Fibroblast of lung (primary cell): ENCODE measurements around the gene CAMKMT. TPM values are rescaled to one million over a fixed set of nuclear protein-coding genes. Genes with fewer than 3 reads are reported as not detected.

Source experiments
- DNase-seq, 2 donors: peaks; one replicate each; pipeline versions ENCODE4 v3.0.0 to v3.0.0-alpha.2; 2010; ENCODE audit warnings: low read depth in 2 of 2
- H2AFZ ChIP-seq: 2 replicates; pipeline ENCODE4 v1.5.1; 2012; ENCODE audit warnings: low read length, control low read depth, inconsistent platforms
- H3K27ac ChIP-seq: 2 replicates; pipeline ENCODE4 v1.5.1; 2011; ENCODE audit warnings: low read length, control low read depth; ENCODE audit not compliant: insufficient read depth
- H3K27me3 ChIP-seq: 2 replicates; pipeline ENCODE4 v1.5.1; 2011; ENCODE audit warnings: mild to moderate bottlenecking, low read length; ENCODE audit not compliant: control insufficient read depth, insufficient read depth
- H3K36me3 ChIP-seq: 2 replicates; pipeline ENCODE4 v1.5.1; 2011; ENCODE audit warnings: low read length; ENCODE audit not compliant: control insufficient read depth, insufficient read depth
- H3K4me1 ChIP-seq: 2 replicates; pipeline ENCODE4 v1.5.1; 2011; ENCODE audit warnings: low read length; ENCODE audit not compliant: control insufficient read depth, insufficient read depth; ENCODE audit errors: extremely low read depth
- H3K4me2 ChIP-seq: 2 replicates; pipeline ENCODE4 v1.5.1; 2011; ENCODE audit warnings: low read length, control low read depth; ENCODE audit not compliant: insufficient read depth; ENCODE audit errors: extremely low read depth
- H3K4me3 ChIP-seq, 4 experiments: fragments of 200-600 bp in 1 of 4; sonication (generic) in 1 of 4; replicated peaks in 1 of 4; 2 replicates each; pipeline ENCODE4 v1.5.1; 2011 to 2016; ENCODE audit warnings: low read length in 4 of 4, low read depth in 3 of 4, mild to moderate bottlenecking in 3 of 4, control low read depth in 2 of 4, inconsistent platforms in 1 of 4, mixed read lengths in 1 of 4; ENCODE audit not compliant: insufficient read depth in 1 of 4; ENCODE audit errors: control extremely low read depth in 1 of 4
- H3K79me2 ChIP-seq: 2 replicates; pipeline ENCODE4 v1.5.1; 2012; ENCODE audit warnings: mild to moderate bottlenecking, low read length, inconsistent platforms; ENCODE audit not compliant: control insufficient read depth, insufficient read depth
- H3K9ac ChIP-seq: 2 replicates; pipeline ENCODE4 v1.5.1; 2011; ENCODE audit warnings: mild to moderate bottlenecking, low read length, control low read depth; ENCODE audit not compliant: insufficient read depth
- H3K9me3 ChIP-seq: 2 replicates; pipeline ENCODE4 v1.5.1; 2012; ENCODE audit warnings: low read depth, low read length; ENCODE audit not compliant: control insufficient read depth, insufficient read depth
- H4K20me1 ChIP-seq: 2 replicates; pipeline ENCODE4 v1.5.1; 2011; ENCODE audit warnings: low read length; ENCODE audit not compliant: control insufficient read depth, insufficient read depth; ENCODE audit errors: extremely low read depth
- EZH2 ChIP-seq: IDR thresholded peaks from 2 replicates; pipeline ENCODE4 v1.5.1; 2012; ENCODE audit warnings: low read length, control low read depth, mild to moderate bottlenecking; ENCODE audit errors: missing control alignments
- polyA plus RNA-seq, 2 donors: library from polyadenylated mRNA; depleted of rRNA in 1 of 2; stranded (reverse) in 1 of 2; unstranded in 1 of 2; fragments of >200 nt; gene quantifications; 2 replicates each; pipeline ENCODE4 v1.2.1, GENCODE V29; 2011 to 2012; ENCODE audit warnings: missing spikeins in 1 of 2
- total RNA-seq: library from RNA; depleted of rRNA; stranded (reverse); fragments of >200 nt; gene quantifications from 2 replicates; pipeline ENCODE4 v1.2.1, GENCODE V29; 2014
- TF ChIP-seq, protein P1 (sequence below), 2 donors: IDR thresholded peaks in 1 of 2; conservative IDR thresholded peaks in 1 of 2; 1 replicate in 1 of 2; 2 replicates in 1 of 2; pipeline ENCODE4 v1.5.1; 2011 to 2012; ENCODE audit warnings: low read length in 2 of 2, control low read depth in 1 of 2, inconsistent platforms in 1 of 2, low read depth in 1 of 2, mild to moderate bottlenecking in 1 of 2

CAMKMT gene
- total and polyA plus RNA-seq, 2 donors (not counting 1 experiment from before 2014, with no cell fraction given) = 7.9 to 11.6 TPM

DNA sequence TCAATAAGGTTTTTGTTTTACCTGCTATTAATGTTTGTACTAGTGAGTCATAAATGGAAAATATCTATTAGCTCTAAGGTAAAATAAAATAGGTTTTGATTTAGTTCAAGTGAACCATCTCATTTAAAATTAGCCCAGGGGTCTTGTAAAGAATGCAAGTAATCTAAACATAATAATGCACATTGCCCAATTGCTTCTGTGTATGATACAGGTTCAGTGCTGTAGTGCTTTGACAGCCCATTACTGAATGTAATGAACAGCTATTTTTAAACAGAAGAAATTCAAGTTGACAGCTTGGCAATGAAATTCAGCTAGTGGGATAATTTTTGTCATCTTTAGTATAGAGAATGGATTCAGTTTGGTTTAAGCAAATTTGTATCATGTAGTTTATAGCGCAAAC lies 91.5 kb downstream of the CAMKMT start:
- Histone ChIP-seq H3K4me1 (no peaks in the 10 kb centered on the region), H3K4me3 (no peak overlapping the region), H3K27me3 (no peaks in the 10 kb centered on the region), H3K4me2 (no peak overlapping the region), H4K20me1 (no peaks in the 10 kb centered on the region), H2AFZ (no peak overlapping the region), H3K27ac (no peak overlapping the region), H3K9ac (no peak overlapping the region), H3K9me3 (no peaks in the 10 kb centered on the region), H3K36me3 (no peaks in the 10 kb centered on the region), H3K79me2 (no peaks in the 10 kb centered on the region)
- no peak for DNase-seq
- TF ChIP-seq, protein P1, sequence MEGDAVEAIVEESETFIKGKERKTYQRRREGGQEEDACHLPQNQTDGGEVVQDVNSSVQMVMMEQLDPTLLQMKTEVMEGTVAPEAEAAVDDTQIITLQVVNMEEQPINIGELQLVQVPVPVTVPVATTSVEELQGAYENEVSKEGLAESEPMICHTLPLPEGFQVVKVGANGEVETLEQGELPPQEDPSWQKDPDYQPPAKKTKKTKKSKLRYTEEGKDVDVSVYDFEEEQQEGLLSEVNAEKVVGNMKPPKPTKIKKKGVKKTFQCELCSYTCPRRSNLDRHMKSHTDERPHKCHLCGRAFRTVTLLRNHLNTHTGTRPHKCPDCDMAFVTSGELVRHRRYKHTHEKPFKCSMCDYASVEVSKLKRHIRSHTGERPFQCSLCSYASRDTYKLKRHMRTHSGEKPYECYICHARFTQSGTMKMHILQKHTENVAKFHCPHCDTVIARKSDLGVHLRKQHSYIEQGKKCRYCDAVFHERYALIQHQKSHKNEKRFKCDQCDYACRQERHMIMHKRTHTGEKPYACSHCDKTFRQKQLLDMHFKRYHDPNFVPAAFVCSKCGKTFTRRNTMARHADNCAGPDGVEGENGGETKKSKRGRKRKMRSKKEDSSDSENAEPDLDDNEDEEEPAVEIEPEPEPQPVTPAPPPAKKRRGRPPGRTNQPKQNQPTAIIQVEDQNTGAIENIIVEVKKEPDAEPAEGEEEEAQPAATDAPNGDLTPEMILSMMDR (conservative IDR thresholded peaks at IDR 0.05 in 1 of 2, IDR thresholded peaks at IDR 0.05 in 1 of 2; ENCODE audit: low read depth in 1 of 2, low read length in 2 of 2) = no peak

- H3K79me2 ChIP-seq = no peaks in the 10 kb centered on the region
- no peaks in the 10 kb centered on the region for H3K27me3 ChIP-seq
- no peaks in the 10 kb centered on the region for H3K9me3 ChIP-seq
- no peak overlapping the region for H3K4me3 ChIP-seq
- no peaks in the 10 kb centered on the region for H4K20me1 ChIP-seq
- no peaks in the 10 kb centered on the region for H3K36me3 ChIP-seq
- H3K27ac ChIP-seq = no peak overlapping the region
- no peak overlapping the region for H3K4me2 ChIP-seq
- no peak overlapping the region for H2AFZ ChIP-seq
- no peak overlapping the region for H3K9ac ChIP-seq
- H3K4me1 ChIP-seq = no peaks in the 10 kb centered on the region
- TF ChIP-seq EZH2 = no peak
- TF ChIP-seq, protein P1 (conservative IDR thresholded peaks at IDR 0.05 in 1 of 2, IDR thresholded peaks at IDR 0.05 in 1 of 2; ENCODE audit: low read depth in 1 of 2, low read length in 2 of 2) = no peak
- no peak for DNase-seq
These were observed 94.1 kb downstream of the CAMKMT start for GRCh38 chr2:44455877-44456276.

GRCh38 chr2:44456946-44457345 lies 95.2 kb downstream of the CAMKMT start:
- DNase-seq = no peak
- TF ChIP-seq, protein P1 (conservative IDR thresholded peaks at IDR 0.05 in 1 of 2, IDR thresholded peaks at IDR 0.05 in 1 of 2; ENCODE audit: low read depth in 1 of 2, low read length in 2 of 2) = no peak
- TF ChIP-seq EZH2 = no peak
- Histone ChIP-seq H3K9me3 (no peaks in the 10 kb centered on the region), H3K27me3 (no peaks in the 10 kb centered on the region), H2AFZ (no peak overlapping the region), H3K9ac (no peak overlapping the region), H3K79me2 (no peaks in the 10 kb centered on the region), H3K27ac (no peak overlapping the region), H4K20me1 (no peaks in the 10 kb centered on the region), H3K4me1 (no peaks in the 10 kb centered on the region), H3K36me3 (no peaks in the 10 kb centered on the region), H3K4me2 (no peak overlapping the region), H3K4me3 (no peak overlapping the region)
